Large intestine (tissue), 12 donors: ENCODE data around the gene FH. TPM values are rescaled to one million over a fixed set of nuclear protein-coding genes. Genes with fewer than 3 reads are reported as not detected.

Experiments
- DNase-seq, 2 donors: peaks; one replicate each; pipeline versions ENCODE4 v3.0.0 to v3.0.0-alpha.2; 2013
- H3K27ac ChIP-seq: one replicate; pipeline ENCODE4 v1.5.1; 2013; ENCODE audit warnings: low read length
- H3K27me3 ChIP-seq: 2 replicates; pipeline ENCODE4 v1.6.1; 2013; ENCODE audit warnings: low read length; ENCODE audit not compliant: control insufficient read depth, insufficient read depth
- H3K36me3 ChIP-seq: 2 replicates; pipeline ENCODE4 v1.6.1; 2013; ENCODE audit warnings: low read length; ENCODE audit not compliant: control insufficient read depth, insufficient read depth
- H3K4me1 ChIP-seq: one replicate; pipeline ENCODE4 v1.6.1; 2013; ENCODE audit warnings: low read length; ENCODE audit not compliant: control insufficient read depth, insufficient read depth
- H3K4me3 ChIP-seq: one replicate; pipeline ENCODE4 v1.5.1; 2013; ENCODE audit warnings: low read length
- H3K9me3 ChIP-seq: one replicate; pipeline ENCODE4 v1.6.1; 2013; ENCODE audit warnings: mild to moderate bottlenecking, low read depth, low read length, moderate library complexity; ENCODE audit not compliant: control insufficient read depth
- WGBS: methylation state at CpG from one replicate; pipeline ENCODE4 v1.1.5; 2013; ENCODE audit warnings: low lambda C conversion rate; ENCODE audit not compliant: insufficient coverage; 5-methylcytosine and 5-hydroxymethylcytosine counted together
- long read RNA-seq, 11 donors: transcript quantifications; one replicate each; lab custom pipeline, GENCODE V29; 2026
- polyA plus RNA-seq: library from polyadenylated mRNA; unstranded; fragments of 120-200 nt; gene quantifications from one replicate; pipeline ENCODE4 v1.2.1, GENCODE V29; 2013

FH gene
- polyA plus RNA-seq = 69.5 TPM
- long read RNA-seq, donor 1, transcript FH-201 (10 exons, 1,797 nt) = major isoform, 15 of 41 reads
- long read RNA-seq, donor 1, partial matches to known transcripts = 26 of 41 reads
- long read RNA-seq, donor 1, other reads (novel, unspliced or antisense) = 0 of 41 reads
- long read RNA-seq, donor 2, transcript FH-201 (10 exons, 1,797 nt) = major isoform, 19 of 66 reads
- long read RNA-seq, donor 2, partial matches to known transcripts = 47 of 66 reads
- long read RNA-seq, donor 2, other reads (novel, unspliced or antisense) = 0 of 66 reads
- long read RNA-seq, donor 3 = 0 reads
- long read RNA-seq, donor 4, partial matches to known transcripts = 0 of 2 reads
- long read RNA-seq, donor 4, other reads (novel, unspliced or antisense) = 0 of 2 reads
- long read RNA-seq, donor 5, transcript FH-201 (10 exons, 1,797 nt) = major isoform, 7 of 23 reads
- long read RNA-seq, donor 5, partial matches to known transcripts = 16 of 23 reads
- long read RNA-seq, donor 5, other reads (novel, unspliced or antisense) = 0 of 23 reads
- long read RNA-seq, donor 6, transcript FH-201 (10 exons, 1,797 nt) = major isoform, 23 of 66 reads
- long read RNA-seq, donor 6, partial matches to known transcripts = 43 of 66 reads
- long read RNA-seq, donor 6, other reads (novel, unspliced or antisense) = 0 of 66 reads
- long read RNA-seq, donor 7, transcript FH-201 (10 exons, 1,797 nt) = major isoform, 8 of 35 reads
- long read RNA-seq, donor 7, partial matches to known transcripts = 27 of 35 reads
- long read RNA-seq, donor 7, other reads (novel, unspliced or antisense) = 0 of 35 reads
- long read RNA-seq, donor 8, transcript FH-201 (10 exons, 1,797 nt) = major isoform, 27 of 100 reads
- long read RNA-seq, donor 8, partial matches to known transcripts = 73 of 100 reads
- long read RNA-seq, donor 8, other reads (novel, unspliced or antisense) = 0 of 100 reads
- long read RNA-seq, donor 9, transcript FH-201 (10 exons, 1,797 nt) = major isoform, 32 of 89 reads
- long read RNA-seq, donor 9, partial matches to known transcripts = 57 of 89 reads
- long read RNA-seq, donor 9, other reads (novel, unspliced or antisense) = 0 of 89 reads
- long read RNA-seq, donor 10, transcript FH-201 (10 exons, 1,797 nt) = major isoform, 29 of 83 reads
- long read RNA-seq, donor 10, partial matches to known transcripts = 49 of 83 reads
- long read RNA-seq, donor 10, other reads (novel, unspliced or antisense) = 5 of 83 reads
- long read RNA-seq, donor 11, transcript FH-201 (10 exons, 1,797 nt) = major isoform, 15 of 38 reads
- long read RNA-seq, donor 11, partial matches to known transcripts = 23 of 38 reads
- long read RNA-seq, donor 11, other reads (novel, unspliced or antisense) = 0 of 38 reads

DNA sequence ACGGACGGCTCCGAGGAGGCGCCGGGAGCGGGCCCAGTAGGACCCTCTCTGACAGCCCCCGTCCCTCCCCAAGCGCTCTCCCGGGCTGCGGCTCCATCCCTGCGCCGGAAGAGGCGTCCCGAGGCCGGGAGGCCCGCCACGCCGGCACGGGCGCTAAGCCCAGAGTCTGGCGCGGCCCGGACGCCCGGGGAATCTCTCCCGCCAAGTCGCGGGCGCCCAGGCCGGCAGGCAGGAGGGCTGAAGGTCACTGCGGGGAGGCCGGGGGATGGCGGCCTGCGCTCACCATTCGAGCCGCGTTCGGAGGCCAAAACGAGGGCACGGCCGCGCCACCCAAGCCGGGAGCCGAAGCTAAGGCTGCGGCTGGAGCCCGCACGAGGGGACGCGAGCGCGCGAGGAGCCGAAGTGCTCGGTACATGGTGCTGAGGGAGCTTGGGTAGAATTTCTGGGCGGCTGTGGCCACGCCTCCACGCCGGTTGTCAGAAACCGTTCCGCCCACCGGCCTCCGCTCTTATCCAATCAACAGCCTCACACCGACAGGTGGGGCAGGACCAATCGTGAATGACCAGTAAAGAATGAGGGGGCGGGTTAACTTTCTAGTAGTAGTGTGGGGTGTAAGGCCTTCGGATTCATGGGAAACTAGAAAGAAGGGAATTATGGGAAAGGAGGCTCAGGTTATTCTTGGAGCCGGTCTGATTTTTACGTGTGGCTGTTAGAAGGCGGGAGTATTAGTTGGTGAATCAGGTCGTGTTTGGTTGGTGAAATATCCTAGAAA lies at the start of gene FH:
Gene FH (minus strand): TSS at position 448 of the 772 bp plus-strand sequence. CDS start 33 bp downstream, at position 415.
- peak within 1 kb of the TSS; percentile 79 for H3K4me3 ChIP-seq
- peaks cover 4% of the 10 kb centered on the region for H3K36me3 ChIP-seq
- 0% methylated on average over 2 of the region's 70 CpGs for WGBS
- peak within 1 kb of the TSS; percentile 91 for H3K27ac ChIP-seq
- no peaks in the 10 kb centered on the region for H3K4me1 ChIP-seq
- H3K9me3 ChIP-seq = no peaks in the 10 kb centered on the region
- peaks cover 12% of the 10 kb centered on the region for H3K27me3 ChIP-seq
- peak; percentile 96 to 98 for DNase-seq

GRCh38 chr1:241560849-241561187 lies 41.3 kb upstream of the FH start:
- Histone ChIP-seq H3K27me3 (no peaks in the 10 kb centered on the region), H3K27ac (no peak overlapping the region), H3K9me3 (no peaks in the 10 kb centered on the region), H3K4me1 (peaks cover 2% of the 10 kb centered on the region), H3K36me3 (no peaks in the 10 kb centered on the region), H3K4me3 (no peak overlapping the region)
- DNase-seq = no peak
- 83% methylated on average over 3 of the region's 3 CpGs for WGBS

GRCh38 chr1:241560146-241560848 lies 40.7 kb upstream of the FH start:
- H3K27ac ChIP-seq = no peak overlapping the region
- H3K4me3 ChIP-seq = no peak overlapping the region
- H3K4me1 ChIP-seq = peaks cover 5% of the 10 kb centered on the region
- WGBS = no CpG with 5 or more reads among the region's 4 CpGs
- H3K36me3 ChIP-seq = no peaks in the 10 kb centered on the region
- peak in 1 of 2 donors; percentile 14 for DNase-seq
- H3K9me3 ChIP-seq = no peaks in the 10 kb centered on the region
- H3K27me3 ChIP-seq = no peaks in the 10 kb centered on the region

DNA sequence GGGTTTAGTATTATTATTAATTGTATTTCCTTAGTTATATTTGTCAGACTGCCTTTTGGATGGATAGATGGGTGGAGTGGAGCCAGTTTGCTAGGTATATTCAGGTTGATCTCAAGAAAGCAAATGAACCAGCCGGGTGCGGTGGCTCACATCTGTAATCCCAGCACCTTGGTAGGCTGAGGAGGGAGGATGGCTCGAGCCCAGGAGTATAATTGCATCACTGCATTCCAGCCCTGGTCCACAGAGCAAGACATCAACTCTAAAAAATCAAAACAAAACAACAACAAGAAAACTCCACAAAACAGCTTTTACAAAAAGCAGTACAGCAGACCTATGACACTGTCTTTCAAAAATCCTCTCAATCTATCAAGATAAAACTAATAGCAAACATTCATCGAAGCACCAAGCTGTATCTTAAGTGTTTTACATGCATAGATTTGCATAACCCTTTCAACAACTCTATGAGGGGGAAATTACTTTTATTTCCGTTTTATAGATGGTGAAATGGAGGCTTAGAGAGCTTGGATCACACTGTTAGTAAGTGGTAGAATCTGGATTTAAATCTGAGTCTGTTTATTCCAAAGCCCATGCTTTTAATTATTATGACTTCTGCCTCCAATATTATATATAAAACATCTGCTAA lies 38.1 kb upstream of the FH start:
- no peaks in the 10 kb centered on the region for H3K9me3 ChIP-seq

GRCh38 chr1:241557031-241557430 lies 37.5 kb upstream of the FH start:
- Histone ChIP-seq H3K9me3 (no peaks in the 10 kb centered on the region), H3K27me3 (no peaks in the 10 kb centered on the region)
- WGBS = 97% methylated on average over 3 of the region's 5 CpGs

More for the DNA sequence above, 38.1 kb upstream of the FH start:
- peaks cover 5% of the 10 kb centered on the region for H3K4me1 ChIP-seq
- WGBS = 100% methylated on average over 1 of the region's 5 CpGs
- H3K27me3 ChIP-seq = no peaks in the 10 kb centered on the region
- no peaks in the 10 kb centered on the region for H3K36me3 ChIP-seq
- H3K27ac ChIP-seq = no peak overlapping the region
- no peak overlapping the region for H3K4me3 ChIP-seq
- DNase-seq = no peak

DNA sequence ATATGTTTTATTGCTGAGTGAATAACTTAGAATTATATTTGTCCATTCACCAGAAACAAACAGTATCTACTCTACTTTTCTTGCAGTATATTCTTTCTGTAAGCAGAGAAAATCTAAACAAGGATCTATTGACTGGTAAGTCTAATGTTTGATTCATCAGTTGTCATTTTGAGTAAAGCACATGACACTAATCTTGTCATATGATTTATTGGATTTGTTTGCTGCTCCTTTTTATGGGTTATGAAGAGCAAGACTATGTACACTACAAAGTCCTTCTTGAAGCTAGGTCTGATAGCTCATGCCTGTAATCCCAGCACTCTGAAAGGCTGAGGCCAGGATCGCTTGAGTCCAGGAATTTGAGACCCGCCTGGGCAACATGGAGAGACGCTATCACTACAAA lies 36.0 kb upstream of the FH start:
- Histone ChIP-seq H3K4me1 (peaks cover 5% of the 10 kb centered on the region), H3K27ac (no peak overlapping the region), H3K27me3 (no peaks in the 10 kb centered on the region), H3K9me3 (no peaks in the 10 kb centered on the region), H3K4me3 (no peak overlapping the region), H3K36me3 (no peaks in the 10 kb centered on the region)
- peak in 1 of 2 donors; percentile 45 for DNase-seq
- no CpG with 5 or more reads among the region's 3 CpGs for WGBS

More at GRCh38 chr1:241557031-241557430, 37.5 kb upstream of the FH start:
- Histone ChIP-seq H3K27ac (no peak overlapping the region), H3K36me3 (no peaks in the 10 kb centered on the region), H3K4me1 (peaks cover 5% of the 10 kb centered on the region), H3K4me3 (no peak overlapping the region)
- no peak for DNase-seq

GRCh38 chr1:241553886-241554592 lies 34.5 kb upstream of the FH start:
- DNase-seq = no peak
- no peak overlapping the region for H3K27ac ChIP-seq
- no peaks in the 10 kb centered on the region for H3K27me3 ChIP-seq
- H3K36me3 ChIP-seq = no peaks in the 10 kb centered on the region
- no peak overlapping the region for H3K4me3 ChIP-seq
- no peaks in the 10 kb centered on the region for H3K9me3 ChIP-seq
- 80% methylated on average over 6 of the region's 7 CpGs for WGBS
- peaks cover 5% of the 10 kb centered on the region for H3K4me1 ChIP-seq

GRCh38 chr1:241551759-241552638 lies 32.4 kb upstream of the FH start:
- no peak overlapping the region for H3K27ac ChIP-seq
- H3K4me3 ChIP-seq = no peak overlapping the region
- H3K4me1 ChIP-seq = peaks cover 5% of the 10 kb centered on the region
- no peaks in the 10 kb centered on the region for H3K9me3 ChIP-seq
- H3K27me3 ChIP-seq = no peaks in the 10 kb centered on the region
- DNase-seq = no peak
- no CpG with 5 or more reads among the region's 22 CpGs for WGBS
- H3K36me3 ChIP-seq = no peaks in the 10 kb centered on the region
